Measurements from ENCODE around the gene LEUTX. TPM values are rescaled to one million over a fixed set of nuclear protein-coding genes. Genes with fewer than 3 reads are reported as not detected.
A peak's percentile ranks its signal among the peaks of the same experiment; 100 is the strongest.

LEUTX gene
- total RNA-seq, 1 experiment from 2014 or later, result not detected

DNA sequence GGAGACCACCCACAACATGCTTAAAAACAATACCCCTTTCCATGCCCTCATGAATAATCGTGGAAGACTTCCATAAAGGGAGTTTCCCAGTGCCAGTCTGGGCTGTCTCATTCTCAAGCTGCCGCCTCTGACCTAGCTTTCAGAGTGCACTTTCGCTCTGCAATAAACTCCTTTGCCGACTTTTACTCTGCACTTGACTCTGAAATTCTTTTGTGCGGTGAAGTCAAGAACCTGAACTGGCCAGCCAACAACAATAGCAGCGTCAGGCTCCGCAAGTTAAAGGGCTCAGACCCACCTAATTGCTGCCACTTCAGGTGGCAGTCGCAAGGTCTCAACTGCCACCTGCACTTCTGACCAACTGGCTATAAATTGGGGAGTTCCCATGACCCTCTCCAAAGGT is 10.3 kb upstream of the LEUTX start:
- no peak for DNase-seq
- Histone ChIP-seq H3K27ac (ENCODE audit: insufficient read length, low read depth, low read length) (no peak overlapping the region), H3K79me2 (ENCODE audit: insufficient read depth, low read length) (no peaks in the 10 kb centered on the region), H3K79me1 (ENCODE audit: insufficient read depth, low read depth, low read length, poor library complexity, severe bottlenecking) (no peaks in the 10 kb centered on the region), H4K20me1 (ENCODE audit: control insufficient read depth, insufficient read depth, insufficient read length) (no peaks in the 10 kb centered on the region), H3K18ac (ENCODE audit: insufficient read length, low read depth, low read length) (no peak overlapping the region), H3K9ac (ENCODE audit: extremely low read depth, insufficient read length, low read length) (no peak overlapping the region), H2BK15ac (ENCODE audit: low read depth, low read length) (no peak overlapping the region), H2BK5ac (ENCODE audit: insufficient read length, low read length) (no peak overlapping the region), H3T11ph (ENCODE audit: low read length) (no peak overlapping the region), H2AFZ (ENCODE audit: low read length) (peak overlapping the region; percentile 10), H3K14ac (ENCODE audit: insufficient read depth, low read length) (no peak overlapping the region), H2AK5ac (ENCODE audit: insufficient read length, low read length) (no peak overlapping the region), H3K27me3 (ENCODE audit: insufficient read depth, low read length) (no peaks in the 10 kb centered on the region), H3K23me2 (ENCODE audit: insufficient read length, low read depth, low read length, poor library complexity, severe bottlenecking) (no peaks in the 10 kb centered on the region), H3K23ac (ENCODE audit: insufficient read length, low read depth, low read length) (no peak overlapping the region), H2BK20ac (ENCODE audit: low read depth, low read length, poor library complexity, severe bottlenecking) (no peak overlapping the region), H3K4ac (ENCODE audit: low read depth, low read length) (no peak overlapping the region), H4K8ac (replicated peaks; ENCODE audit: insufficient read length, low read depth, low read length) (no peak overlapping the region), H3K4me1 (ENCODE audit: insufficient read depth, low read length) (peaks cover 2% of the 10 kb centered on the region; the same call in 1 of the 2 replicates), H3K4me2 (ENCODE audit: insufficient read depth, insufficient read length, low read length) (no peak overlapping the region), H3K56ac (ENCODE audit: insufficient read length, low read depth, low read length) (no peak overlapping the region), H2BK120ac (ENCODE audit: low read depth, low read length, poor library complexity, severe bottlenecking) (no peak overlapping the region), H4K91ac (ENCODE audit: insufficient read length, low read depth, low read length) (no peak overlapping the region), H2BK12ac (ENCODE audit: insufficient read length, low read depth, low read length) (no peak overlapping the region), H4K5ac (ENCODE audit: insufficient read length, low read depth, low read length) (no peak overlapping the region), H3K9me3 (ENCODE audit: control insufficient read depth, low read depth, low read length) (peaks cover 4% of the 10 kb centered on the region)
- peaks cover 44 to 50% of the 10 kb centered on the region in 2 experiments for H3K4me1 Mint-ChIP-seq
- peaks cover 3 to 5% of the 10 kb centered on the region in 2 experiments; a peak in 4 of 5 replicates for H3K9me3 Mint-ChIP-seq
- TF ChIP-seq, protein P1, sequence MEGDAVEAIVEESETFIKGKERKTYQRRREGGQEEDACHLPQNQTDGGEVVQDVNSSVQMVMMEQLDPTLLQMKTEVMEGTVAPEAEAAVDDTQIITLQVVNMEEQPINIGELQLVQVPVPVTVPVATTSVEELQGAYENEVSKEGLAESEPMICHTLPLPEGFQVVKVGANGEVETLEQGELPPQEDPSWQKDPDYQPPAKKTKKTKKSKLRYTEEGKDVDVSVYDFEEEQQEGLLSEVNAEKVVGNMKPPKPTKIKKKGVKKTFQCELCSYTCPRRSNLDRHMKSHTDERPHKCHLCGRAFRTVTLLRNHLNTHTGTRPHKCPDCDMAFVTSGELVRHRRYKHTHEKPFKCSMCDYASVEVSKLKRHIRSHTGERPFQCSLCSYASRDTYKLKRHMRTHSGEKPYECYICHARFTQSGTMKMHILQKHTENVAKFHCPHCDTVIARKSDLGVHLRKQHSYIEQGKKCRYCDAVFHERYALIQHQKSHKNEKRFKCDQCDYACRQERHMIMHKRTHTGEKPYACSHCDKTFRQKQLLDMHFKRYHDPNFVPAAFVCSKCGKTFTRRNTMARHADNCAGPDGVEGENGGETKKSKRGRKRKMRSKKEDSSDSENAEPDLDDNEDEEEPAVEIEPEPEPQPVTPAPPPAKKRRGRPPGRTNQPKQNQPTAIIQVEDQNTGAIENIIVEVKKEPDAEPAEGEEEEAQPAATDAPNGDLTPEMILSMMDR (conservative IDR thresholded peaks at IDR 0.05), result no peak
- peaks cover 0 to 4% (median 0%) of the 10 kb centered on the region in 3 experiments; a peak in 1 of 7 replicates for H3K36me3 Mint-ChIP-seq (ENCODE audit: insufficient read depth in 1 of 3, low read depth in 3 of 3)
- no peaks in the 10 kb centered on the region; the same call in none of the 2 replicates for H3K27me3 Mint-ChIP-seq (ENCODE audit: low read depth)
- WGBS (ENCODE audit: extremely low coverage, insufficient read length, low lambda C conversion rate), result no CpG with 5 or more reads among the region's 8 CpGs
- no peak overlapping the region for H3K4me3 Mint-ChIP-seq
- H3K27ac Mint-ChIP-seq, result no peak overlapping the region; a peak in 1 of 7 replicates

All from H9 (cell line).